ENCODE measurements around the gene HS3ST4. TPM values are rescaled to one million over a fixed set of nuclear protein-coding genes. Genes with fewer than 3 reads are reported as not detected.

HS3ST4 gene
- total and polyA plus RNA-seq, 2 of the 4 experiments (the other 2 are of a cell fraction): not detected

DNA sequence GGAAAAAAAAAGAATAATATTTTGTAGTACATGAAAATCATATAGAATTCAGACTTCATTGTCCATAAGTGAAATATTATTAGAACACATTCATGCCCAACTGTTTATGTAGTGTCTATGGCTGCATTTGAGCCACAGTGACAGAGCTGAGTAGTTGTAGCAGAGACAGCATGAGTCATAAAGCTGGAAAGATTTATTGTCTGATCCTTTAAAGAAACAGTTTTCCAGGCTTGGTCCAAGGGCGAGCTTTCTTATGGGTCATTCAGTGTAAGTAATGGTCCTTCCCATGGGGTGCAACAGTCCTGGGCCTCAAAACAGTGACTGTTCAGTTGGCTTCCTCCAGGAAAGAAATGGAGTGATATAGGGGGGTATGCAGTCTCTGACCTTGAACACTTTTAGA lies 260.2 kb downstream of the HS3ST4 start:
- WGBS, 2 experiments (ENCODE audit: extremely low coverage in 2 of 2, insufficient read length in 1 of 2): no CpG with 5 or more reads among the region's 1 CpG
- no peaks in the 10 kb centered on the region for H3K4me1 ChIP-seq (ENCODE audit: control insufficient read depth, insufficient read depth, low read length)
- no peaks in the 10 kb centered on the region for H3K27me3 ChIP-seq (ENCODE audit: control insufficient read depth, insufficient read depth, low read length)
- H2BK20ac ChIP-seq (ENCODE audit: low read depth, low read length): no peak overlapping the region
- H3K4ac ChIP-seq (ENCODE audit: low read depth, low read length): no peak overlapping the region
- H4K91ac ChIP-seq (ENCODE audit: insufficient read depth, low read depth, low read length): no peak overlapping the region
- TF ChIP-seq MXI1 (IDR thresholded peaks at IDR 0.05; ENCODE audit: borderline replicate concordance, low read depth, low read length): no peak
- TF ChIP-seq RCOR1 (IDR thresholded peaks at IDR 0.05; ENCODE audit: insufficient replicate concordance, low read length): no peak
- no peak for TF ChIP-seq MAZ (IDR thresholded peaks at IDR 0.05; ENCODE audit: borderline replicate concordance, low read depth, low read length)
- TF ChIP-seq CHD1 (IDR thresholded peaks at IDR 0.05; ENCODE audit: low read depth, low read length): no peak
- no peak for TF ChIP-seq CEBPB (IDR thresholded peaks at IDR 0.05; ENCODE audit: low read depth, low read length)
- TF ChIP-seq BHLHE40 (IDR thresholded peaks at IDR 0.05; ENCODE audit: low read depth, low read length): no peak
- TF ChIP-seq FOS (IDR thresholded peaks at IDR 0.05; ENCODE audit: low read depth, low read length): no peak
- no peak for TF ChIP-seq POLR2A (IDR thresholded peaks at IDR 0.05; ENCODE audit: low read depth, low read length)
- no peak for TF ChIP-seq RAD21 (IDR thresholded peaks at IDR 0.05; ENCODE audit: low read length)
- TF ChIP-seq CTCF (conservative IDR thresholded peaks at IDR 0.05; ENCODE audit: low read depth, low read length): no peak
- no peak for TF ChIP-seq NFE2L2 (IDR thresholded peaks at IDR 0.05; ENCODE audit: low read depth, low read length)
- TF ChIP-seq RFX5 (IDR thresholded peaks at IDR 0.05; ENCODE audit: low read depth, low read length): no peak
- no peak for TF ChIP-seq MAFK (IDR thresholded peaks at IDR 0.05; ENCODE audit: low read depth, low read length)
- no peak for TF ChIP-seq ELK1 (IDR thresholded peaks at IDR 0.05; ENCODE audit: borderline replicate concordance, low read depth, low read length)
- TF ChIP-seq, protein P1, sequence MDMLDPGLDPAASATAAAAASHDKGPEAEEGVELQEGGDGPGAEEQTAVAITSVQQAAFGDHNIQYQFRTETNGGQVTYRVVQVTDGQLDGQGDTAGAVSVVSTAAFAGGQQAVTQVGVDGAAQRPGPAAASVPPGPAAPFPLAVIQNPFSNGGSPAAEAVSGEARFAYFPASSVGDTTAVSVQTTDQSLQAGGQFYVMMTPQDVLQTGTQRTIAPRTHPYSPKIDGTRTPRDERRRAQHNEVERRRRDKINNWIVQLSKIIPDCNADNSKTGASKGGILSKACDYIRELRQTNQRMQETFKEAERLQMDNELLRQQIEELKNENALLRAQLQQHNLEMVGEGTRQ (IDR thresholded peaks at IDR 0.05; ENCODE audit: low read depth, low read length): no peak
- no peaks in the 10 kb centered on the region for H4K20me1 ChIP-seq (ENCODE audit: insufficient read depth, low read length)
- no peak for DNase-seq
- no peak overlapping the region for H3K18ac ChIP-seq (ENCODE audit: low read depth, low read length)
- ATAC-seq (ENCODE audit: low read depth): no peak
- H3K14ac ChIP-seq (replicated peaks; ENCODE audit: low read depth, low read length): no peak overlapping the region
- no peak overlapping the region for H2AK9ac ChIP-seq (replicated peaks; ENCODE audit: low read depth, low read length, poor library complexity)
- H2BK120ac ChIP-seq (ENCODE audit: low read depth, low read length): no peak overlapping the region
- peaks cover 7% of the 10 kb centered on the region for H3K9me3 ChIP-seq (ENCODE audit: control insufficient read depth, insufficient read depth, low read length)
- H3K23ac ChIP-seq (ENCODE audit: low read depth, low read length): no peak overlapping the region
- dilution Hi-C loops (cut with HindIII; ENCODE audit: low sequenced_read_pairs, unreplicated experiment): no loop called here
- no peaks in the 10 kb centered on the region for H3K79me1 ChIP-seq (ENCODE audit: low read depth in 1 of 2, low read length in 2 of 2)
- CTCF ChIA-PET: no interaction called here
- H3K4me2 ChIP-seq (ENCODE audit: low read depth, low read length): no peak overlapping the region
- intact Hi-C loops (cut with micrococcal nuclease): no loop called here
- H3K36me3 ChIP-seq (ENCODE audit: control insufficient read depth, insufficient read depth, low read length): no peaks in the 10 kb centered on the region
- H4K5ac ChIP-seq (ENCODE audit: low read depth, low read length): no peak overlapping the region
- no peak overlapping the region for H3K56ac ChIP-seq (ENCODE audit: extremely low read depth, insufficient read depth, low read length)
- H2AK5ac ChIP-seq (ENCODE audit: low read depth, low read length): no peak overlapping the region
- no peak overlapping the region for H2BK15ac ChIP-seq (ENCODE audit: low read depth, low read length)
- POLR2A ChIA-PET (ENCODE audit: unreplicated experiment): no interaction called here
- in situ Hi-C loops (cut with MboI; ENCODE audit: low sequenced_read_pairs): no loop called here
- no TSS peak for BruUV-seq (replicated peaks)
- no peaks in the 10 kb centered on the region for H3K9me1 ChIP-seq (ENCODE audit: insufficient read depth, low read length)
- H3K27ac ChIP-seq (ENCODE audit: insufficient read depth, low read length): no peak overlapping the region
- no peak overlapping the region for H2BK5ac ChIP-seq (ENCODE audit: low read depth, low read length, poor library complexity, severe bottlenecking)
- no peak overlapping the region for H4K8ac ChIP-seq (ENCODE audit: low read depth in 2 of 2, low read length in 2 of 2)
- no peak overlapping the region for H3K4me3 ChIP-seq (ENCODE audit: insufficient read depth, low read depth, low read length)
- no peak overlapping the region for H3K9ac ChIP-seq (ENCODE audit: low read depth, low read length)
- no peak overlapping the region for H2AFZ ChIP-seq (replicated peaks; ENCODE audit: low read length, poor library complexity)

Measured in IMR-90 (cell line).